Measurements from ENCODE around the gene GLYAT. TPM values are rescaled to one million over a fixed set of nuclear protein-coding genes. Genes with fewer than 3 reads are reported as not detected.
A peak's percentile ranks its signal among the peaks of the same experiment; 100 is the strongest.
"Not testable (repeated sequence)": the region's sequence is repeated elsewhere in the genome, so short reads cannot be mapped to it uniquely, and the experiment has no call there.

GLYAT gene
- total RNA-seq, 1 donor from 2014 or later, result not detected

DNA sequence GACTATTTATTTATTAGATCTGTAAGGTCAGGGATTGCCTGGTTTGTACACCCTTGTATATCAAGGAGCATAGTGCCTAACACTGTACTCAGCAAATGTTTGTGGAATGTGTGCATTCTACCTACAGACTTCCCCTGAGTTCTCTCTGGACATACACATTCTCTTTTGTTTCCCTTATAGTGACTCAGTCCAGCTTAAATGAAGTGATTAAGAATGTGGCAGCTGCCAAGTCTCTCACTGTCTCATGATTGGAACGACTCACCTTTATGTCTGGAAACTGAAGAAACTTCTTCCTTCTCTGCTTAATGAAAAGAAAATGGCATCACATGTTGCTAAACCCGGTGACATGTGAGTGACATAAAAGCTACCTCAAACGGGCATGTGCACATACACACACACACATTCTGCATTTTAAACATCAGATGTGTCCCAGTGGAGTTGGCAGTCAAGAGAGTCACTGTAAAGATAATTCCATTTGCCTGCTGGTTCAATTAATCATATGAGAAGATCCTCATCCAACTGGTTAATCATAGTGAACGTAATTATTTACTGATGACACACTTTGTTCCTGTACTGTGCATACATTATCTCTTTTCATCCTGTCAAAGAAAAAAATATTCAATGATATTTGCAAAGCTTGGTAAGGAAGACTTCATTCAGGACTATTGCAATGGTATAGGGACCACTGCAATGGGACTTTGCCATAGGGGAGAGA is 42.8 kb downstream of the GLYAT start:
- Mint-ChIP-seq H3K9me3 (ENCODE audit: low read depth) (no peaks in the 10 kb centered on the region), H3K36me3 (ENCODE audit: low read depth) (no peaks in the 10 kb centered on the region), H3K27ac (ENCODE audit: unreplicated experiment) (no peak overlapping the region), H3K4me3 (ENCODE audit: unreplicated experiment) (no peak overlapping the region), H3K4me1 (ENCODE audit: low read depth) (no peaks in the 10 kb centered on the region), H3K27me3 (ENCODE audit: low read depth) (peaks cover 16% of the 10 kb centered on the region)
- no peak for DNase-seq (ENCODE audit: low spot score)
- TF ChIP-seq, protein P1, sequence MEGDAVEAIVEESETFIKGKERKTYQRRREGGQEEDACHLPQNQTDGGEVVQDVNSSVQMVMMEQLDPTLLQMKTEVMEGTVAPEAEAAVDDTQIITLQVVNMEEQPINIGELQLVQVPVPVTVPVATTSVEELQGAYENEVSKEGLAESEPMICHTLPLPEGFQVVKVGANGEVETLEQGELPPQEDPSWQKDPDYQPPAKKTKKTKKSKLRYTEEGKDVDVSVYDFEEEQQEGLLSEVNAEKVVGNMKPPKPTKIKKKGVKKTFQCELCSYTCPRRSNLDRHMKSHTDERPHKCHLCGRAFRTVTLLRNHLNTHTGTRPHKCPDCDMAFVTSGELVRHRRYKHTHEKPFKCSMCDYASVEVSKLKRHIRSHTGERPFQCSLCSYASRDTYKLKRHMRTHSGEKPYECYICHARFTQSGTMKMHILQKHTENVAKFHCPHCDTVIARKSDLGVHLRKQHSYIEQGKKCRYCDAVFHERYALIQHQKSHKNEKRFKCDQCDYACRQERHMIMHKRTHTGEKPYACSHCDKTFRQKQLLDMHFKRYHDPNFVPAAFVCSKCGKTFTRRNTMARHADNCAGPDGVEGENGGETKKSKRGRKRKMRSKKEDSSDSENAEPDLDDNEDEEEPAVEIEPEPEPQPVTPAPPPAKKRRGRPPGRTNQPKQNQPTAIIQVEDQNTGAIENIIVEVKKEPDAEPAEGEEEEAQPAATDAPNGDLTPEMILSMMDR (IDR thresholded peaks at IDR 0.05), result no peak

DNA sequence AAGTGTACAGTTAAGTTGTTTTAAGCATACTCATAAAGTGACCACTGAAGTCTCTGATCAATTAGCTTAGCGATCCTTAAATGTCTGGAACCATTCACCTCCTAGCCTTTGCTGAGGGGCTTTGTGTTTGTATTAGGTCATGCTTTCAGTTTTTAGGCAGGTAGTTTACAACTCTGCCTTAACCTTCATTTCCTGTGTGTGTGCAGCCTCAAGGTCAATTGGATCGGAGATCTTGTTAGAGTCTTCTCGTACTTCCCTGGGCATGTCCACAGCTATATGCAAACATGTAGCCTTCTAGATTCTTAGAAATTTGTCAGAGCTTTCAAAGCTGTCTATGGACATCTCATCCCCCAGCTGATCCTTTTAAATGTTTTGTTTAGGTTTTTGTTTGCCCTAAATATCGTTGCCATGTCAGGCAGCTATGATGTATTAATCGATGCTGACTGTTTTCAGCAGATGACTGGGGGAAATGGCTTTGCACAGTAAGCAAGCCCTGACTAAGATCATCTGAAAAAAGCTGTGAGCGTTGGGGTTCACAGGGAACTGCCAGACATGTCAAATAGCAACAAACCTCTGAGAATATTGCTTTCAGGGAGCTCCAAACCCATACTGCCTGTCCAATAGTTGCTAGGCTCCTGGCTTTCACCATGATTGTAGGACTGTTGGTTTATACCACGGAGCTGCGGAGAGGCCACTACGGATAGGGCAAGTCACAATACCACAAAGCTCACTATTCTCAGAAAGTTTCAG is 45.6 kb downstream of the GLYAT start:
- DNase-seq (ENCODE audit: low spot score), result no peak
- H3K9me3 Mint-ChIP-seq (ENCODE audit: low read depth), result peaks cover 10% of the 10 kb centered on the region

DNA sequence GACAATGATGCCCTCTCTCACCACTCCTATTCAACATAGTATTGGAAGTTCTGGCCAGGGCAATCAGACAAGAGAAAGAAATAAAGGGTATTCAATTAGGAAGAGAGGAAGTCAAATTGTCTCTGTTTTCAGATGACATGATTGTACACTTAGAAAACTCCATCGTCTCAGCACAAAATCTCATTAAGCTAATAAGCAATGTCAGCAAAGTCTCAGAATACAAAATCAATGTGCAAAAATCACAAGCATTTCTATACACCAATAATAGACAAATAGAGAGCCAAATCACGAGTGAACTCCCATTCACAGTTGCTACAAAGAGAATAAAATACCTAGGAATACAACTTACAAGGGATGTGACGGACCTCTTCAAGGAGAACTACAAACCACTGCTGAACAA is 49.1 kb downstream of the GLYAT start:
- not testable (repeated sequence) for H3K36me3 Mint-ChIP-seq (ENCODE audit: low read depth); H3K4me1 Mint-ChIP-seq (ENCODE audit: low read depth); H3K4me3 Mint-ChIP-seq (ENCODE audit: unreplicated experiment); H3K27ac Mint-ChIP-seq (ENCODE audit: unreplicated experiment); DNase-seq (ENCODE audit: low spot score); H3K9me3 Mint-ChIP-seq (ENCODE audit: low read depth)
- peaks cover 26% of the 10 kb centered on the region for H3K27me3 Mint-ChIP-seq (ENCODE audit: low read depth)

More for the DNA sequence above, 45.6 kb downstream of the GLYAT start:
- Mint-ChIP-seq H3K4me1 (ENCODE audit: low read depth) (no peaks in the 10 kb centered on the region), H3K4me3 (ENCODE audit: unreplicated experiment) (no peak overlapping the region), H3K27me3 (ENCODE audit: low read depth) (peaks cover 16% of the 10 kb centered on the region), H3K27ac (ENCODE audit: unreplicated experiment) (no peak overlapping the region), H3K36me3 (ENCODE audit: low read depth) (peaks cover 2% of the 10 kb centered on the region)
- TF ChIP-seq, protein P1 (IDR thresholded peaks at IDR 0.05), result no peak

DNA sequence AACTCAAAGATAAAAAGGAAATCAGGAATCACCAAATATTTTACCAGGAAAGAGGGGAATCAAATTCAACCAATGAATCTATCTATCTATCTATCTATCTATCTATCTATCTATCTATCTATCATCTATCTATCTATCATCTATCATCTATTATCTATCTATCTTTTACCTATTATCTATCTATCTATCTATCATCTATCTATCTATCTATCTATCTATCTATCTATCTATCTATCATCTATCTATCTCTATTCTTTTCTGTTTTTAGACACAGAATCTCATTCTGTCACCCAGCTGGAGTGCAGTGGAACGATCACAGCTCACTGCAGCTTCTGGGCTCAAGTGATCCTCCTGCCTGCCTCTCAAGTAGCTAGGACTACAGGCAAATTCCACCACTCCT is 54.2 kb downstream of the GLYAT start:
- H3K27ac Mint-ChIP-seq (ENCODE audit: unreplicated experiment); H3K9me3 Mint-ChIP-seq (ENCODE audit: low read depth); H3K4me3 Mint-ChIP-seq (ENCODE audit: unreplicated experiment); H3K36me3 Mint-ChIP-seq (ENCODE audit: low read depth); H3K4me1 Mint-ChIP-seq (ENCODE audit: low read depth); DNase-seq (ENCODE audit: low spot score): not testable (repeated sequence)
- H3K27me3 Mint-ChIP-seq (ENCODE audit: low read depth), result peaks cover 27% of the 10 kb centered on the region

DNA sequence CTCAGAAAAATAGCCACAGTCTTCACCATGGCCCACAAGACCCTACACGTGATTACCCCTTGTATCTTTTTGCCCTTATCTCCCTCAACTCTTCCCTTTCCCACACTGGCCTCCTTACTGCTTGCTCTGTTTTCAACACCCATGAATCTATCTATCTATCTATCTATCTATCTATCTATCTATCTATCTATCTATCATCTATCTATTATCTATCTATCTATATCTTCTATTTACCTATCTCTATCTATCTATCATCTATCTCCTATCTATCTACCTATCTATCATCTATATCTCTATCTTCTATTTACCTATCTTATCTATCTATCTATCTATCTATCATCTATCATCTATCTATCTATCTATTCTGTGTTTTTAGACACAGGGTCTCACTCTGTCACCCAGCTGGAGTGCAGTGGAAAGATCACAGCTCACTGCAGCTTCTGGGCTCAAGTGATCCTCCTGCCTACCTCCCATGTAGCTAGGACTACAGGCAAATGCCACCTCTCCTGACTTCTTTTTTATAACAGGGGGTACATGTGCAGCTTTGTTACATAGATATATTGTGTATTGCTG is 55.1 kb downstream of the GLYAT start:
- Mint-ChIP-seq H3K4me3 (ENCODE audit: unreplicated experiment) (no peak overlapping the region), H3K36me3 (ENCODE audit: low read depth) (no peaks in the 10 kb centered on the region), H3K27ac (ENCODE audit: unreplicated experiment) (no peak overlapping the region), H3K4me1 (ENCODE audit: low read depth) (no peaks in the 10 kb centered on the region), H3K27me3 (ENCODE audit: low read depth) (peaks cover 25% of the 10 kb centered on the region), H3K9me3 (ENCODE audit: low read depth) (no peaks in the 10 kb centered on the region)
- no peak for DNase-seq (ENCODE audit: low spot score)
- TF ChIP-seq, protein P1 (IDR thresholded peaks at IDR 0.05), result no peak

DNA sequence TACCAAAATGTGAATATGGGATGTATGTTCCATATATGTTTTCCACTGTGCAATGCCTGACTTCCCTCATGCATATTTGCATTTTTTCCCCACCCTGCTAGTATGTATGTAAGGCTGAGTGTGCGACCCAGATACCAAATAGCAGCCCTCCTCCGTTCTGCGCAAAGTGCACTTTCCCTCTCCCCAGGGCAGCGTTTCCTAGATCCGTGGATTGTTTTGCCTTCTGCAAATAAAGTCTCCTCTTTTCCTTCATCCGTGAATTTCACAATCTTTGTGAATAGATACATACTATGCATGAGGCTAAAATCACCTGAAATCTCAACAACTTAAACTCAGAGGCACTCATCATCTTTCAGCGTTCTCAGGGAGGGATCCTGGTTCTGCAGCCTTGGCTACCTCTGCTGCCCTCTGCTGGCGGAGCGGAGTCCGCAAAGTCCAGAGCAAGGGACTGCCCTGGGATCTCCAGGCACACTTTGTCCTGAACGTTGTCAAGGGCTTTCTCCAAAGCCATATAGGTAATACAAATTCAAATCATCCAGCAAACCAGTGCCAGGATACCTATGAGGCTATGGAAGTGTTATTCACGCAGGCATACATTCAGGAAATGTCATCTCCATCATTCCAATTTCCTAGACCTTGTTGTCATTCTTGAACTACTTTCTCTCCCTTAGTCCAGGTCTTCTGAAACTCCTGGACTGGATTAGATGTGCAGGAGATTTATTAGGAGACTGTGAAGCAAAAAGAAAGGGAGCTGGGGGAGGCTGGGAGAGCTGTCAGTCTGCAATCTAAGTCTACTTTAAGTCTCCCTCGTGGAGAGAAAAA is 56.2 kb downstream of the GLYAT start:
- H3K4me1 Mint-ChIP-seq (ENCODE audit: low read depth), result no peaks in the 10 kb centered on the region
- no peaks in the 10 kb centered on the region for H3K36me3 Mint-ChIP-seq (ENCODE audit: low read depth)
- H3K9me3 Mint-ChIP-seq (ENCODE audit: low read depth), result no peaks in the 10 kb centered on the region
- no peak for DNase-seq (ENCODE audit: low spot score)
- H3K27ac Mint-ChIP-seq (ENCODE audit: unreplicated experiment), result no peak overlapping the region
- H3K27me3 Mint-ChIP-seq (ENCODE audit: low read depth), result peaks cover 16% of the 10 kb centered on the region
- no peak overlapping the region for H3K4me3 Mint-ChIP-seq (ENCODE audit: unreplicated experiment)
- TF ChIP-seq, protein P1 (IDR thresholded peaks at IDR 0.05), result peak; percentile 93
